Nucleus accumbens (tissue), 56 donors: ENCODE measurements around the gene TBCK.
A peak's percentile ranks its signal among the peaks of the same experiment; 100 is the strongest.
"Not testable (repeated sequence)": the region's sequence is repeated elsewhere in the genome, so short reads cannot be mapped to it uniquely, and the experiment has no call there.

Source experiments
- DNase-seq, 56 donors: peaks; one replicate each; lab custom pipeline; 2025; lab: John Stamatoyannopoulos, UW

TBCK gene

DNA sequence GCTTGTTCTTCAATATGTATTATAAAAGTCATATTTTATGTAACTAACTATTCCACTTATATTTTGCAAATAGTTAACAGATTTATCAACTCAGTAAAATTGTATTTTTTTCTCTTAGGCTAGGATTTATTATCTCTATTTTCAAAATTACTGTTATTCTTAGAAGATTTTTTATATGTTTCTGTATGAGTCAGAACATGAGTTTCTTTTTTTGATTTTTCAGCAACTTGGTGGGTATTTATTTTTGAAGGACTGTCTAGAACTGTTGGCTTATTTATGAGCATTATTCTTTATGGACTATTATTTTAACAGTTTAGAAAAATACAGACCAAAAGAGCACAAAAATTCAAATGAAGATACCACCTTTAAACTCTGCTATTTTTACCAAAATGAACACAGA is 7.1 kb upstream of the TBCK start:
- DNase-seq, result no peak

GRCh38 chr4:106321814-106322213 is 5.8 kb upstream of the TBCK start:
- not testable (repeated sequence) for DNase-seq

GRCh38 chr4:106321168-106321567 is 5.2 kb upstream of the TBCK start:
- not testable (repeated sequence) for DNase-seq

GRCh38 chr4:106320235-106320634 is 4.2 kb upstream of the TBCK start:
- DNase-seq, result no peak

DNA sequence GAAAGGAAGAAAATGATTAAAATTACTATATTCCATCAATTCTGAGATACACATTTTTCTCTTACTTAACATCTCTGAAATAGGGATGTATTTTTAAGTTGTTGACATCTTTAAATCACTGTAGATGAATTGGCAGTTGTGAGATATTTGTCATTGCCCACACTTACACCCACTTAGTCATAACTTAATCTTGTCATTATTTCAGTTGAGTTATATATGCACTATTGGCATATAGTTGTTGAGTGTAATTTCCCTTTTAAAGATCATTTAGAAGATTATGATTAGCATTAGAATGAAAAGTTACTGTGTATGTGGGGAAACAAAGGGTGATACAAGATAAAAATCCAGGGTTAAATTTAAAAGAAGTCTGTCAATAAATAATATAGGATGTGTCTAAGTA is 2.5 kb upstream of the TBCK start:
- no peak for DNase-seq

GRCh38 chr4:106317815-106318214 is 1.8 kb upstream of the TBCK start:
- no peak for DNase-seq

DNA sequence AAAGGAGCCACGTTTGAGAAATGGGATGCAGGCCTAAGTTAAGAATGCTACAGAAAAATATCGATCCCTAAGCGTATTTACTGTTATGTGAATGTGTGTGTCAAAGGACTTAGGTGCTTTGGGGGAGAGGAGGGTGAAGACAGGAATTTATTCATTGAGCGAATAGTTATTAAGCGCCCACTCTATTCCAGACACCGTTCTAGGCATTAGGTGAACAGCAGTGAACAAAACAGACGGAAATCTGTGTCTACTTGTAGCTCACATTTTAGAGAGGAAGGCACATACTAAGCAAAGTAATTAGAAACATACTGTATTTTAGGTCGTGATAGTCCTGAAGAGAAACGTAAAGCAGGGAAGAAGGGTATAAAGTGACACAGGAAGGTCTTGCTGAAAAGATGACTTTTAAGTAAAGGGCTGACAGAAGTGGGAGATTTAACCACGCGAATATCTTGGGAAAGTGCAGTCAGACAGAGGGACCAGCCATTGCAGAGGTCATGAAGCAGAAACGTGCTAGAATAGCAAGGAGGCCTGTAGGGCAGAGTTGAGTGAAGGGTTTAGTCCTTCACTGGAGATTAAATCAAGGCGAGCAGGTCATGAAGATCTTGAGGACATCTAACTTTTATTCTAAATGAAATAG is 882 bp upstream of the TBCK start:
- no peak for DNase-seq

DNA sequence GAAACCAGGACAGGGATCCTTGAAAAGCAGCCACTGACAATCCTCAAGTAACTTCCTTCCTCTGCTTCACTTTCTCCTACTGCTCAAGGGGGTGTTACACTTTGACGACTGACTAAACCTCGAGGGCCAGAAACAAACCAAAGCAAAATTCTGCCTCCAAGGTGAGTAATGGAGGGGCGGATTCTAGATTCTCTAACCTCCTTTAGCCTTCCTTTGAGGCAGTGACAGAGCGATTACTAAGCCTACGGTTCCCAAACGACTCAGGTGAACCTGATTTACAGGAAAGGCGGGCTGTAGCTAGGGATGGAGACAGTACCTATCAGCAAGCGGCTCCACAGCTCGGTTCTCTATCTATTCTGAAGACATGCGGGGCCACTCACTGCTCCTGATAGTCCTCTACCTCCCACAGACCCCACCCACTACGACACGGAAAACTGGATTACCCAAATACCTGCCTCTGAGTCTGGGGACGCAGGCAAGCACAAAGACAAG is 487 bp downstream of the TBCK start:
- peak in 19 of 56 donors; percentile 15 to 75 (median 44) for DNase-seq

DNA sequence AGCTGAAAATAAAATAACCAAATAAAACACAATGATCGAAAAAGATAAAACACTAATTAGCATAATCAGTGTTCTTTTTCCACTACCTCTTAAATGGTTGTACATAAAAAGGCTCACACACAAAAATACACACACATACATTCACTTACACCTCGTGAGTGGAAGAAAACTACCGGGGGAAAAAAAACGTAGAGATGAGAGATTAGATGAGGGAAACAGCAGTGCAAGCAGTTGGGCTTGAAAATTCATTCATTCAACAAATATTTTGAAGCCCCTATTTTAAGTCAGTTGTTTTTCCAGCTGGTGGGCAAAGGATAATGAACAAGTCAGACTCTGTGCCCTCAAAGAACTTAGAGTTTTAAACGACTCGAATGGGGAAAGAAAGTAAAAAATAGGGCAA is 1.0 kb downstream of the TBCK start:
- DNase-seq, result no peak

DNA sequence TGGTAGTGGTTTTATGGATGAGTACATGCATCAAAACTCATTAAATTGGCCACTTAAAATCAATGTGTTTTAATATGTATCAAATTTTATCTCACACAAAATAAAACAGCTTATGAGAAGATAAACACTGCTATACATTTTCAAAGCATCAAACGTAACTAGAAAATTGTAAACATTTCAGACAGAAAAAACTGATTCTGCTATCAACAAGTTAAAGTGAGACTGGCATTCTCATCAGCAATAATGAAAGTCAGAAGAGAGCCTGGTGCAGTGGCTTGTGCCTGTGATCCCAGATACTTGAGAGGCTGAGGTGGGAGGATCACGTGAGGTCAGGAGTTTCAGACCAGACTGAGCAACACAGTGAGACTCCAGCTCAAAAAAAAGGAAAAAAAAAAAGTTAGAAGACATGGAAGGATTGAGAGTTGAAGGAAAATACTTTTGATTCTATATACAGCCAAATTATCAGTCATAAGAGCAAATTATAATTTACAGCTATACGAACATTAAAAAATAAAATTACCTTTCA is 2.9 kb downstream of the TBCK start:
- no peak for DNase-seq

DNA sequence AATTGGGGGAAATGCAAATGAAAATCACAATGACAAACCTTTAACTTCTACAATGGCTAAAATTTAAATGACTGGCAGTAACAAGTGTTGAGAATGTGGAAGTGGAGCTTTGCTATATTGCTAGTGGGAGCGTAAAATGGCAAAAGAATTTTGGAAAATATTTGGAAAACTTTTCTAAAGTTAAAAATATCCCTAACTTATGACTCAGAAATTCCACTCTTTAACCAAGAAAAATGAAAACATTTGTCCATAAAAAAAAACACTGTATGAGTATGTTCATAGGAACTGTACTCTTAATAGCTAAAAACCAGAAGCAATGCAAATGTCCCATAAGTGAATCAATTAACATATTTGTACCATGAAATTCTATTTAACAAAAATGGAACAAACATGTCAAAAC is 3.6 kb downstream of the TBCK start:
- DNase-seq, result no peak

DNA sequence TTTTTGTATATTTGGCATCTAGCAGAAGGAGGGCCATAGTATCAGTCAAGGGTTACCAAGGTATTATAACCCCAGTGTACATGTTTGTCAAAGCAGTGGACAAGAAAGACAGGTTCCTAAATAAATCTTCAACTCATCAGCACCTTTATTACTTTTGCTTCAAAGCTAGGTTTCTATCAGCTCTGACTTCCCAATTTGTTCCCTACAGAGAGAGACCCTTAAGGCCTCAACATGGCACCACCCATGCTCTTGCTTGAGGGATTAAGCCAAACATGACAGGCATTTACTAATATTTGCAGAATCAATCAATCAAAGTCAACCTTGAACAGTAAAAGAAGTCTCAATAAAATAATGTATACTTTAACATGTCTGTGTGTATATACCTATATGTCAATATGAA is 9.4 kb downstream of the TBCK start:
- DNase-seq, result no peak

GRCh38 chr4:106305435-106306055 is 10.5 kb downstream of the TBCK start:
- DNase-seq, result no peak

- no peak for DNase-seq
These were observed 11.4 kb downstream of the TBCK start for GRCh38 chr4:106304632-106305031.

DNA sequence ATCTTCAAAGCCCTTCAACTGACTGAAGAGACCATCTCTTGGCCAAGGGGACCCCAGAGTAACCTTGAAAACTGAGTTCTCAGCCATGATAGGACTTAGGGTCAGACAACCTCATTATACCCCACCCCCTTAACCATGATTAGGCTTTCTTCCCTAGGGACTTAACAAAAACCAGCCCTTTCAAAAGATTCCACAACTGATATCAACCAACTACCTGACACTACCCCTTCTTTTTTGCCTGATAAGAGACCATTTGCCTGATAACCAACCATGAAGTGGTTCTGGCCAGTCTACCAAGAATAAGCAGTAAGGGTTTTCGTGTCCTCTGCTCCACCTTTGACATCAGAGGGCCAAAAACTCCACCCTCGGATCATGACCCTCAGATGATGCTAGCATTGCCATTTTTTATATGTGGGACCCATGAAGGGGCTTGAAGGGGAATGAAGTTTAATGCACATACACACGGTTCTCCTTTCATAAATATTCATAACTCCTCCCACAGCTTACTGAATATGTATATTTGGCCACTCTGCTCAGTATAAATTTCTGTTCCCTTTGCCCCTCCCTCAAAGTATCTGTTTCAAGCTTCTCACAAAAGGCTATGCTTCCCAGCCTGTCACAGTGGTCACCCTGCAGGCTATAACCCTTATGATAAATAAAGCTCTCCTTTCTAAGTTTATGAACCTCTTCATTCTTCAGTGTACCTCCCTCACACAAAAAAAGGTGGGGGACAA is 12.3 kb downstream of the TBCK start:
- no peak for DNase-seq

DNA sequence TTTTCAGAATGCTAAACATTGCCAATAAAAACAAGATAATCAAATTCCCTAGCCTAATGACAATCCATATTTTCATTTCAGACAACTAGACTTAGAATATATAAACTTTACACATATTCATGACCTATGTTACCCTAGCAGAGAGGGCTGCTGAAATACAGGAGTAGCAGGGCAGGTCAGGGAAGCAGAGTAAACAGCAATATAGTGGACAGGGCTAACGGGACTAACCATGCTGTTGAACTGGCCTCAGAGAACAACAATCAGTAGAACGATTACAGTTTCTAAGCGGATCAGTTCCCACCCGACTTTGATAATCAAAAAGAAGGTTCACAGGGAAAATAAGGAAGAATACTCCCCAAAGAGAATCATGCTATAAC is 14.0 kb downstream of the TBCK start:
- no peak for DNase-seq

DNA sequence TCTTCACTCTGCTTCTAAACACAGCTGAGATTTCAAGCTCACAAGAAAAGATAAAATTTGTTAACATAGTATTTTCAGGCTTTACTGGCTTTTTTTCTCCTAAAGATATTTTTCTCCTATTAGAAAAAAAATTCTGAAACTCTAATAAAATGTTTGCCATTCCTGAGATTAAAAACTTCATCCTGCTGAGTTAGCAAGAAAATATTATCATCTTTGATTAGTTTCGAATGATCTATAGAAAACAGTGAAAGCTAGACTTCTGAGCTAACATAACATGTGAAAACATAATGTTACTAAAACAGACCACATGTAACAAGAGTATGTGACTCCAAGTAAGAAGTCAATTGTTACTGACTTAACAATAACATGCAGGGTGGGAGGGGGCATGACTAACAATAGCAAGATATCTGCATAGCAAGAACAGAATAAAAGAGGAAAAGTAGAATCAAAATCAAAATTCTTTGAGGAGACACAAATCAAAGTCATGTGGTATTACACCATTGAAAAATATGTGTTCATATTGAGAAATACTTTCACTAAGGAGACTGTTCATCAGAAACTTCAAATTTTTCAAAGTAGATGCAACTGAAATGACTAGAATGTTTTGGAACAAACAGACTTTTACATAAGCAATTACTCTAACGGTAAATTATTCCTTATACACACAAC is 14.5 kb downstream of the TBCK start:
- no peak for DNase-seq

- no peak for DNase-seq
These were observed 16.0 kb downstream of the TBCK start for GRCh38 chr4:106299977-106300376.

- no peak for DNase-seq
These were observed 18.6 kb downstream of the TBCK start for GRCh38 chr4:106297245-106298035.

- DNase-seq, result no peak
These were observed 21.9 kb downstream of the TBCK start for GRCh38 chr4:106294062-106294461.
